ENCODE measurements around the gene WDR17.
A peak's percentile ranks its signal among the peaks of the same experiment; 100 is the strongest.

Gene WDR17

GRCh38 chr4:176065435-176066291 is at the start of gene WDR17:
Gene WDR17, plus strand, starts transcription at chr4:176065841. Its CDS starts 45,740 bp downstream, at chr4:176111581.
- peak; percentile 44 for DNase-seq (ENCODE audit: low read depth)

- DNase-seq (ENCODE audit: low read depth) = no peak
These were observed 49.0 kb upstream of the WDR17 start for GRCh38 chr4:176016601-176017000.

- no peak for DNase-seq (ENCODE audit: low read depth)
These were observed 45.1 kb upstream of the WDR17 start for GRCh38 chr4:176020481-176021085.

GRCh38 chr4:176030391-176030790 is 35.2 kb upstream of the WDR17 start:
- no peak for DNase-seq (ENCODE audit: low read depth)

GRCh38 chr4:176031922-176032321 is 33.7 kb upstream of the WDR17 start:
- DNase-seq (ENCODE audit: low read depth) = no peak

GRCh38 chr4:176032454-176032853 is 33.2 kb upstream of the WDR17 start:
- DNase-seq (ENCODE audit: low read depth) = no peak

- no peak for DNase-seq (ENCODE audit: low read depth)
These were observed 31.1 kb upstream of the WDR17 start for GRCh38 chr4:176034499-176034898.

GRCh38 chr4:176034936-176035335 is 30.7 kb upstream of the WDR17 start:
- DNase-seq (ENCODE audit: low read depth) = no peak

- no peak for DNase-seq (ENCODE audit: low read depth)
These were observed 28.9 kb upstream of the WDR17 start for GRCh38 chr4:176036585-176037205.

GRCh38 chr4:176038789-176039188 is 26.9 kb upstream of the WDR17 start:
- no peak for DNase-seq (ENCODE audit: low read depth)

GRCh38 chr4:176042195-176042594 is 23.4 kb upstream of the WDR17 start:
- no peak for DNase-seq (ENCODE audit: low read depth)

GRCh38 chr4:176043838-176044588 is 21.6 kb upstream of the WDR17 start:
- no peak for DNase-seq (ENCODE audit: low read depth)

- DNase-seq (ENCODE audit: low read depth) = no peak
These were observed 21.1 kb upstream of the WDR17 start for GRCh38 chr4:176044589-176044951.

- DNase-seq (ENCODE audit: low read depth) = no peak
These were observed 17.0 kb upstream of the WDR17 start for GRCh38 chr4:176048631-176049030.

GRCh38 chr4:176052744-176053143 is 12.9 kb upstream of the WDR17 start:
- DNase-seq (ENCODE audit: low read depth) = no peak

- no peak for DNase-seq (ENCODE audit: low read depth)
These were observed 11.9 kb upstream of the WDR17 start for GRCh38 chr4:176053785-176054184.

- DNase-seq (ENCODE audit: low read depth) = no peak
These were observed 10.7 kb upstream of the WDR17 start for GRCh38 chr4:176054942-176055341.

- no peak for DNase-seq (ENCODE audit: low read depth)
These were observed 1.9 kb upstream of the WDR17 start for GRCh38 chr4:176063718-176064117.

- DNase-seq (ENCODE audit: low read depth) = no peak
These were observed 1.1 kb upstream of the WDR17 start for GRCh38 chr4:176064539-176064938.

- no peak for DNase-seq (ENCODE audit: low read depth)
These were observed 1.1 kb downstream of the WDR17 start for GRCh38 chr4:176066757-176067156.

- DNase-seq (ENCODE audit: low read depth) = no peak
These were observed 11.9 kb downstream of the WDR17 start for GRCh38 chr4:176077561-176077960.

GRCh38 chr4:176084769-176085168 is 19.1 kb downstream of the WDR17 start:
- no peak for DNase-seq (ENCODE audit: low read depth)
